Suprapubic skin (tissue), 4 donors: Measurements from ENCODE around the gene ARID5A. TPM values are rescaled to one million over a fixed set of nuclear protein-coding genes. Genes with fewer than 3 reads are reported as not detected.
A peak's percentile ranks its signal among the peaks of the same experiment; 100 is the strongest.
"Not testable (repeated sequence)": the region's sequence is repeated elsewhere in the genome, so short reads cannot be mapped to it uniquely, and the experiment has no call there.

Experiments
- DNase-seq, 2 donors: peaks; one replicate each; pipeline ENCODE4 v3.0.0-alpha.2; 2019; ENCODE audit warnings: low spot score in 2 of 2
- H3K27ac ChIP-seq: fragments of 200-600 bp; sonication (generic); one replicate; pipeline ENCODE4 v1.5.1; 2019
- H3K27me3 ChIP-seq: fragments of 200-600 bp; sonication (generic); one replicate; pipeline ENCODE4 v1.5.1; 2019
- H3K36me3 ChIP-seq: fragments of 200-600 bp; sonication (generic); one replicate; pipeline ENCODE4 v1.5.1; 2019
- H3K4me1 ChIP-seq: fragments of 200-600 bp; sonication (generic); one replicate; pipeline ENCODE4 v1.5.1; 2019
- H3K4me3 ChIP-seq: fragments of 200-600 bp; sonication (generic); one replicate; pipeline ENCODE4 v1.5.1; 2019; ENCODE audit warnings: mild to moderate bottlenecking
- H3K9me3 ChIP-seq: fragments of 200-600 bp; sonication (generic); one replicate; pipeline ENCODE4 v1.5.1; 2019
- CTCF ChIP-seq, 2 donors: fragments of 200-600 bp in 1 of 2; fragments of 450-650 bp in 1 of 2; sonication (generic) in 1 of 2; IDR thresholded peaks; one replicate each; pipeline ENCODE4 v1.5.1; 2016 to 2019; ENCODE audit warnings: antibody characterized with exemption in 2 of 2, mild to moderate bottlenecking in 1 of 2, moderate library complexity in 1 of 2
- EP300 ChIP-seq: sonication (generic); formaldehyde crosslinking; IDR thresholded peaks from one replicate; pipeline ENCODE4 v1.6.1; 2017; ENCODE audit warnings: antibody characterized with exemption
- POLR2A ChIP-seq, 2 donors: fragments of 450-650 bp; IDR thresholded peaks; one replicate each; pipeline ENCODE4 v1.6.1; 2017; ENCODE audit warnings: antibody characterized with exemption in 2 of 2, mild to moderate bottlenecking in 2 of 2, moderate library complexity in 2 of 2
- POLR2AphosphoS5 ChIP-seq, 3 donors: sonication (generic); formaldehyde crosslinking; IDR thresholded peaks; one replicate each; pipeline ENCODE4 v1.6.1; 2017; ENCODE audit warnings: antibody characterized with exemption in 3 of 3
- WGBS: methylation state at CpG from one replicate; pipeline ENCODE4 v1.1.5; 2018; 5-methylcytosine and 5-hydroxymethylcytosine counted together
- total RNA-seq, 4 donors: library from RNA; depleted of rRNA; stranded (reverse); fragments of >200 nt; gene quantifications; one replicate each; pipeline ENCODE4 v1.1.0, GENCODE V29; 2016

Gene ARID5A
- total RNA-seq, 4 donors from 2014 or later = 11.4 to 22.4 (median 15.0) TPM

- TF ChIP-seq POLR2A (IDR thresholded peaks at IDR 0.05) = no peak
- TF ChIP-seq CTCF (IDR thresholded peaks at IDR 0.05) = peak; percentile 63 to 92
- Histone ChIP-seq H3K4me3 (peak overlapping the region; percentile 0), H3K27me3 (no peaks in the 10 kb centered on the region), H3K36me3 (peaks cover 38% of the 10 kb centered on the region), H3K4me1 (peaks cover 14% of the 10 kb centered on the region), H3K9me3 (no peaks in the 10 kb centered on the region), H3K27ac (no peak overlapping the region)
- 29% methylated on average over 27 of the region's 35 CpGs for WGBS
- no peak for DNase-seq
These were observed 18.0 kb downstream of the ARID5A start for GRCh38 chr2:96554293-96555145.

- Histone ChIP-seq H3K4me3 (no peak overlapping the region), H3K4me1 (peaks cover 14% of the 10 kb centered on the region)
- WGBS = 79% methylated on average over 14 of the region's 14 CpGs
These were observed 18.6 kb downstream of the ARID5A start for GRCh38 chr2:96555146-96555610.

GRCh38 chr2:96556441-96557330 is 20.1 kb downstream of the ARID5A start:
- Histone ChIP-seq H3K36me3 (peaks cover 16% of the 10 kb centered on the region), H3K4me3 (no peak overlapping the region), H3K4me1 (peaks cover 14% of the 10 kb centered on the region), H3K27ac (no peak overlapping the region), H3K9me3 (no peaks in the 10 kb centered on the region), H3K27me3 (no peaks in the 10 kb centered on the region)
- no peak for DNase-seq
- WGBS = 86% methylated on average over 15 of the region's 16 CpGs
- TF ChIP-seq EP300 = no peak
- no peak for TF ChIP-seq POLR2AphosphoS5 (IDR thresholded peaks at IDR 0.05)
- TF ChIP-seq POLR2A (IDR thresholded peaks at IDR 0.05) = no peak
- no peak for TF ChIP-seq CTCF (IDR thresholded peaks at IDR 0.05)

More at GRCh38 chr2:96555146-96555610, 18.6 kb downstream of the ARID5A start:
- TF ChIP-seq POLR2AphosphoS5 (IDR thresholded peaks at IDR 0.05) (no peak), EP300 (no peak), CTCF (IDR thresholded peaks at IDR 0.05) (no peak), POLR2A (IDR thresholded peaks at IDR 0.05) (no peak)
- Histone ChIP-seq H3K27me3 (no peaks in the 10 kb centered on the region), H3K36me3 (peaks cover 31% of the 10 kb centered on the region), H3K27ac (no peak overlapping the region), H3K9me3 (no peaks in the 10 kb centered on the region)
- peak in 1 of 2 donors; percentile 69 for DNase-seq

- DNase-seq, H3K27me3 ChIP-seq, H3K36me3 ChIP-seq, H3K9me3 ChIP-seq, H3K4me3 ChIP-seq, H3K27ac ChIP-seq: not testable (repeated sequence)
- peaks cover 14% of the 10 kb centered on the region for H3K4me1 ChIP-seq
- 95% methylated on average over 6 of the region's 6 CpGs for WGBS
These were observed 20.9 kb downstream of the ARID5A start for GRCh38 chr2:96557421-96557820.

- no peaks in the 10 kb centered on the region for H3K9me3 ChIP-seq
- peaks cover 2% of the 10 kb centered on the region for H3K36me3 ChIP-seq
- WGBS = 88% methylated on average over 6 of the region's 6 CpGs
- DNase-seq = no peak
- no peaks in the 10 kb centered on the region for H3K27me3 ChIP-seq
- no peak overlapping the region for H3K4me3 ChIP-seq
- H3K4me1 ChIP-seq = peaks cover 14% of the 10 kb centered on the region
- TF ChIP-seq POLR2A (IDR thresholded peaks at IDR 0.05) (no peak), POLR2AphosphoS5 (IDR thresholded peaks at IDR 0.05) (no peak), EP300 (no peak), CTCF (IDR thresholded peaks at IDR 0.05) (no peak)
- H3K27ac ChIP-seq = no peak overlapping the region
These were observed 21.5 kb downstream of the ARID5A start for GRCh38 chr2:96558061-96558460.
